ENCODE data around the gene C4orf54.

DNA sequence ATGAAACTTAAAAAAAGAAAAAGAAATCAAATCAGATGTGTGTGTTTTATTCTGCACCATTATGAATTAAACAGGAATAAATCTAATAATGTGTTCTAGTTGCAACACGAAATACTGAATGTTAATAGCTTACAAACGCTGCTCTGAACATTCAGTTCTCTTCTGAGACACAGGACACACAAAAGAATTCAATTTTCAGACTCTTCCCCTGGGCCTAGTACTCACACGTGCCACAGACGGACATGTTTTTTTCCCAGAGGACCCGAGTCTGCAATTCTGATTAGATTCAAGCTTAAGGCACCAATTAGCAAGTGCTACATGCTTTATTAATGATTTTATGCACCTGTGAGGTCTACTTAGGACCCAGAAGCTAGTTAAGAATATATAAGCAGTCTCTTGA lies 20.5 kb downstream of the C4orf54 start:
- TF ChIP-seq POLR2A (IDR thresholded peaks at IDR 0.05) (no peak), POLR2AphosphoS5 (IDR thresholded peaks at IDR 0.05) (no peak)
- TF ChIP-seq, protein P1, sequence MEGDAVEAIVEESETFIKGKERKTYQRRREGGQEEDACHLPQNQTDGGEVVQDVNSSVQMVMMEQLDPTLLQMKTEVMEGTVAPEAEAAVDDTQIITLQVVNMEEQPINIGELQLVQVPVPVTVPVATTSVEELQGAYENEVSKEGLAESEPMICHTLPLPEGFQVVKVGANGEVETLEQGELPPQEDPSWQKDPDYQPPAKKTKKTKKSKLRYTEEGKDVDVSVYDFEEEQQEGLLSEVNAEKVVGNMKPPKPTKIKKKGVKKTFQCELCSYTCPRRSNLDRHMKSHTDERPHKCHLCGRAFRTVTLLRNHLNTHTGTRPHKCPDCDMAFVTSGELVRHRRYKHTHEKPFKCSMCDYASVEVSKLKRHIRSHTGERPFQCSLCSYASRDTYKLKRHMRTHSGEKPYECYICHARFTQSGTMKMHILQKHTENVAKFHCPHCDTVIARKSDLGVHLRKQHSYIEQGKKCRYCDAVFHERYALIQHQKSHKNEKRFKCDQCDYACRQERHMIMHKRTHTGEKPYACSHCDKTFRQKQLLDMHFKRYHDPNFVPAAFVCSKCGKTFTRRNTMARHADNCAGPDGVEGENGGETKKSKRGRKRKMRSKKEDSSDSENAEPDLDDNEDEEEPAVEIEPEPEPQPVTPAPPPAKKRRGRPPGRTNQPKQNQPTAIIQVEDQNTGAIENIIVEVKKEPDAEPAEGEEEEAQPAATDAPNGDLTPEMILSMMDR (IDR thresholded peaks at IDR 0.05), result no peak
